Right lobe of liver (tissue), 6 donors: ENCODE measurements around the gene RAPGEF2. TPM values are rescaled to one million over a fixed set of nuclear protein-coding genes. Genes with fewer than 3 reads are reported as not detected.
"Not testable (repeated sequence)": the region's sequence is repeated elsewhere in the genome, so short reads cannot be mapped to it uniquely, and the experiment has no call there.

Experiments used
- ATAC-seq, 4 donors: fragments of 200-7000 bp; cut with Tn5 transposase; one replicate each; pipeline ENCODE4 v1.9.1; 2020; ENCODE audit warnings: mild to moderate bottlenecking in 4 of 4, moderate library complexity in 4 of 4
- DNase-seq, 3 donors: peaks; one replicate each; pipeline ENCODE4 v3.0.0-alpha.2; 2020
- H3K27ac ChIP-seq, 3 donors: fragments of 200-600 bp; one replicate each; pipeline ENCODE4 v1.8.0; 2022
- H3K27me3 ChIP-seq, 2 donors: fragments of 200-600 bp; one replicate each; pipeline ENCODE4 v1.8.0; 2022
- H3K36me3 ChIP-seq, 4 donors: fragments of 200-600 bp; sonication (generic) in 1 of 4; one replicate each; pipeline versions ENCODE4 v1.5.1 to v1.8.0; 2017 to 2022; ENCODE audit warnings: control low read depth in 1 of 4
- H3K4me1 ChIP-seq, 4 donors: fragments of 200-600 bp; sonication (generic) in 1 of 4; one replicate each; pipeline versions ENCODE4 v1.5.1 to v1.8.0; 2017 to 2022; ENCODE audit warnings: control low read depth in 1 of 4
- H3K4me3 ChIP-seq, 3 donors: fragments of 200-600 bp; one replicate each; pipeline ENCODE4 v1.8.0; 2022
- H3K9me3 ChIP-seq, 4 donors: fragments of 200-600 bp; sonication (generic) in 1 of 4; one replicate each; pipeline versions ENCODE4 v1.5.1 to v1.8.0; 2017 to 2022; ENCODE audit warnings: control low read depth in 1 of 4
- CTCF ChIP-seq, 4 donors: fragments of 200-600 bp in 3 of 4; fragments of 450-650 bp in 1 of 4; IDR thresholded peaks; one replicate each; pipeline versions ENCODE4 v1.5.1 to v1.8.0; 2016 to 2022; ENCODE audit warnings: antibody characterized with exemption in 4 of 4, mild to moderate bottlenecking in 2 of 4
- POLR2A ChIP-seq: fragments of 450-650 bp; IDR thresholded peaks from one replicate; pipeline ENCODE4 v1.6.1; 2017; ENCODE audit warnings: antibody characterized with exemption, mild to moderate bottlenecking
- WGBS: methylation state at CpG from one replicate; pipeline ENCODE4 v1.1.6; 2018; ENCODE audit warnings: low coverage, low lambda C conversion rate; ENCODE audit not compliant: insufficient coverage; ENCODE audit errors: missing lambda C conversion rate; 5-methylcytosine and 5-hydroxymethylcytosine counted together
- intact Hi-C, 2 donors: fragments of 100-400 bp; cut with DNase I; formaldehyde crosslinking; loops; one replicate each; pipeline versions ENCODE4 v1.11.2 to v1.14.1; 2022
- total RNA-seq, 6 experiments: library from RNA; depleted of rRNA in 2 of 6; stranded (reverse); fragments of >200 nt in 2 of 6; fragmentation: NEBNext Ultra II Directional in 3 of 6; extraction: Animal tissue kit (Norgen Biotek cat#: 25700) in 3 of 6; gene quantifications; one replicate each; pipeline versions ENCODE4 v1.1.0 to v1.2.4, GENCODE V29; 2016 to 2023
- donor health status: DM: no; HTN: yes; CAD: no.
- donor health status: DM: no; HTN: no; CAD: no.
- donor health status: DM: no; HTN: no; CAD: no.
- donor health status: DM: no; HTN: yes; CAD: no.
- donor health status: DM: no; HTN: yes; CAD: no.

Gene RAPGEF2
- total RNA-seq, 6 experiments from 2014 or later: 22.1 to 32.1 (median 27.2) TPM

- Histone ChIP-seq H3K9me3 (no peaks in the 10 kb centered on the region), H3K36me3 (no peaks in the 10 kb centered on the region), H3K4me3 (no peak overlapping the region), H3K4me1 (no peaks in the 10 kb centered on the region), H3K27ac (no peak overlapping the region), H3K27me3 (no peaks in the 10 kb centered on the region)
- intact Hi-C loops: no loop called here
- 96% methylated on average over 4 of the region's 5 CpGs for WGBS
- DNase-seq: no peak
- TF ChIP-seq POLR2A: no peak
- no peak for TF ChIP-seq CTCF (IDR thresholded peaks at IDR 0.05)
- no peak for ATAC-seq
These were observed 273.4 kb downstream of the RAPGEF2 start for GRCh38 chr4:159376289-159376688.

GRCh38 chr4:159378056-159378616, 275.3 kb downstream of the RAPGEF2 start:
- intact Hi-C loops: no loop called here
- no peaks in the 10 kb centered on the region for H3K27me3 ChIP-seq
- DNase-seq (no peak), ATAC-seq (no peak)
- no peak overlapping the region for H3K4me3 ChIP-seq
- TF ChIP-seq CTCF (IDR thresholded peaks at IDR 0.05) (no peak), POLR2A (no peak)
- no peaks in the 10 kb centered on the region for H3K4me1 ChIP-seq
- 100% methylated on average over 4 of the region's 28 CpGs for WGBS
- no peaks in the 10 kb centered on the region for H3K36me3 ChIP-seq
- H3K9me3 ChIP-seq: no peaks in the 10 kb centered on the region
- H3K27ac ChIP-seq: no peak overlapping the region

- H3K36me3 ChIP-seq, H3K9me3 ChIP-seq, DNase-seq, intact Hi-C loops, ATAC-seq, H3K4me3 ChIP-seq, H3K27ac ChIP-seq, H3K4me1 ChIP-seq, H3K27me3 ChIP-seq: not testable (repeated sequence)
- 84% methylated on average over 9 of the region's 10 CpGs for WGBS
These were observed 276.2 kb downstream of the RAPGEF2 start for GRCh38 chr4:159379064-159379463.

- no peak for ATAC-seq
- TF ChIP-seq POLR2A (no peak), CTCF (IDR thresholded peaks at IDR 0.05) (no peak)
- DNase-seq: no peak
- H3K36me3 ChIP-seq: no peaks in the 10 kb centered on the region
- H3K4me3 ChIP-seq: no peak overlapping the region
- no peaks in the 10 kb centered on the region for H3K9me3 ChIP-seq
- H3K27ac ChIP-seq: no peak overlapping the region
- 78% methylated on average over 2 of the region's 2 CpGs for WGBS
- intact Hi-C loops: no loop called here
- H3K27me3 ChIP-seq: no peaks in the 10 kb centered on the region
- H3K4me1 ChIP-seq: no peaks in the 10 kb centered on the region
These were observed 277.0 kb downstream of the RAPGEF2 start for GRCh38 chr4:159379836-159380235.

- ATAC-seq (no peak), DNase-seq (no peak)
- Histone ChIP-seq H3K4me3 (peak overlapping the region in 1 of 3 donors; percentile 28), H3K27me3 (no peaks in the 10 kb centered on the region), H3K27ac (no peak overlapping the region), H3K4me1 (no peaks in the 10 kb centered on the region), H3K36me3 (no peaks in the 10 kb centered on the region), H3K9me3 (no peaks in the 10 kb centered on the region)
- TF ChIP-seq CTCF (IDR thresholded peaks at IDR 0.05) (no peak), POLR2A (no peak)
- intact Hi-C loops: no loop called here
- 59% methylated on average over 8 of the region's 8 CpGs for WGBS
These were observed 280.1 kb downstream of the RAPGEF2 start for GRCh38 chr4:159382856-159383561.
